Stimulated activated CD4-positive, alpha-beta T cell treated with anti-CD3 and anti-CD28 coated beads, Interleukin-15, amount 100 ng/mL, for 1 hour (primary cell): ENCODE data around the gene LHX2.
"Not testable (repeated sequence)": the region's sequence is repeated elsewhere in the genome, so short reads cannot be mapped to it uniquely, and the experiment has no call there.

Experiments used
- DNase-seq, 2 donors: peaks; one replicate each; pipeline ENCODE4 v3.0.0-alpha.2; 2020; ENCODE audit warnings: low read depth in 1 of 2, low spot score in 1 of 2

Gene LHX2, protein sequence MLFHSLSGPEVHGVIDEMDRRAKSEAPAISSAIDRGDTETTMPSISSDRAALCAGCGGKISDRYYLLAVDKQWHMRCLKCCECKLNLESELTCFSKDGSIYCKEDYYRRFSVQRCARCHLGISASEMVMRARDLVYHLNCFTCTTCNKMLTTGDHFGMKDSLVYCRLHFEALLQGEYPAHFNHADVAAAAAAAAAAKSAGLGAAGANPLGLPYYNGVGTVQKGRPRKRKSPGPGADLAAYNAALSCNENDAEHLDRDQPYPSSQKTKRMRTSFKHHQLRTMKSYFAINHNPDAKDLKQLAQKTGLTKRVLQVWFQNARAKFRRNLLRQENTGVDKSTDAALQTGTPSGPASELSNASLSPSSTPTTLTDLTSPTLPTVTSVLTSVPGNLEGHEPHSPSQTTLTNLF

DNA sequence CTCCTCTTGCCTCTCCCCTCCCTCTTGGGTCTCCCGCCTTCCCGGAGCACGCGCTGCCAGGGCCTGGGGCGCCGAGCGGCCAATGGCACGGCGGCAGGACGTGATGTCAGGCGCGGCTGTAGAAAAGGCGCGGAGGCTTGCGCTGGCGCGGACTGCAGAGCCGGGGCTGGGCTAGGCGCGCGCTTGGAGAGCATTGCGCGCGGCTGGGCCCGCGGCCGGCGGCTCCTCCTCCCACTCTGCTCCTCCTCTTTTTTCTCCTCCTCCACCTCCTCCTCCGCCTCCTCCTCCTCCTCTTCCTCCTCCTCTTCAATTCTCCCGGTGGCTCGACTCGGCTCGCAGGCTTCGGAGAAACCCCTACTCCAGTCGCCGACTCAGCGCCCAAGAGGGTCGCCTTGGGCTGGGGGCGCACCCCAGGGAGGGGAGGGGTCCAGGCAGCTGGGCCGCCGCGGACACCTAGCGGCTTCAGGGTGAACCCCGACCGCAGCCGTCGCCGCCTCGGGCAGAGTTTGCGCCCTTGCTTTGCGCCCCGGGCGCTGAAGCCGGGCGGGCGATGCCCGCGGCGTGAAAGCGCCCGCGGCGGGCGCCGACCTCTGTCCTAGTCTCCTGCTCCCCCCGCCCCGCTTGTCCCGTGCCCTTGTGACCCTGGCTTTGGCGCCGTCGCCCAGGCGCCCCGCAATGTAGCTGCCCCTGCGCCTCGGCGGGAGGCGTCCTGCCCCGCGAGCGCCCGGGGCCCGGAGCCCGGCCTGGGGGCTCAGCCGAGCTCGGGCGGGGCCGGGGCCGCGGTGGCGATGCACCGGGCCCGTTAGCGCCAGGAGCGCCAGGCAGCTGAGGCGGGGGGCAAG, at the start of gene LHX2:
Gene LHX2, plus strand, starts transcription at position 309 of the 842 bp plus-strand sequence. CDS start 581 bp downstream, outside the sequence.
- DNase-seq, result no peak

DNA sequence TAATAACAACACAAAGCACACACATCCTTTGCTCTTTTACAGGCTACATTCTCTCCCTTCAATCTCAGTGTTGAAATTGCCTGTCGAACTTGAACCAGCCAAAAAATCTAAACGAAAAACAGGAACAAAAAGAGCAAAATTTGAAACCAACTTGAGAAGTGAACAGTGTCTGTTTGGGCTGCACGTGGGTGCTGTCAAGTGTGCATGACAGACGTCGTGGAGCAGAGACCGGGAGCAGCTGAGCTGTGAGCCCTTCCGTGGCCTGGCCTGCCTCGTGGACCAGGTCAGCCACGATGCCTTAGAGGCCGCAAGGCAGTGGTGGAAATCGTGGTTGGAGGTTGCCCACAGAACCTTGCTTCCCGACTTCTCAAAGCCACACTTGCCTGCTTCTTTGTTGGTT, 46.8 kb upstream of the LHX2 start:
- DNase-seq, result no peak

DNA sequence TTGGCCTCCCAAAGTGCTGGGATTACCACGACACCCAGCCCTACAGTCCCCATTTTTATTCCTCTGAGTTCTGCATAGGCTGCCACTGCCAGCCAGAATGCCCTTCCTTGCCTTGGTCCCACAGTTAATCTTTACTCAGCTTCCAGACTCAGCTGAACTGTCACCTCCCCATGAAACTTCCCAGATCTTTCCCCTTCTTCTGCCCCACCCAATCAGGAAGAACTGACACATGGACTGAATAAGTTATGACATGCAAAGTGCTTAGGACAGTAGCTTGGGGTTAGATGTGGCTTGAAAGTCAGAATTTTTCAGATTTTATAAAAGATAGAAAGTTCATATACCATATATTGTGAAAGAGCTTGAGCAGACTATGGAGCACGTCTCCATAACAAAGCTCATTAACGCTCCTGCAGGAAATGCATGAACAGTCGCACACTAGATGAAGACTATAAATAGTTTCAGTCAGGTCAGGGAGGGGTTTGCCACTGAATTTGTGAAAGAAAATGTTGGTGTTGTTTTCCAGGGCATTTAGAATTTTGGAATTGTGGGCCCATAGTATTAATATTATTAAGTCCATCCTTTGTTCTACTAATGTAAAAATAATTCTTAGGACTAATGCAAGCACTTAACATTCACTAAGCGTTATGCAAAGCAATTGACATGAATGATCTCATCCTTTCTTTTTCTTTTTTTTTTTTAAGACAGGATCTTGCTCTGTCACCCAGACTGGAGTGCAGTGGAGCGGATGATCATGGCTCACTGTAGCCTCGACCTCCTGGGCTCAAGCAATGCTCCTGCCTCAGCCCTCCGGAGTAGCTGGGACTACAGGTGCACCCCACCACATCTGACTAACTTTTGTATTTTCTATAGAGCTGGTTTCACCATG, 45.5 kb upstream of the LHX2 start:
- DNase-seq, result no peak

DNA sequence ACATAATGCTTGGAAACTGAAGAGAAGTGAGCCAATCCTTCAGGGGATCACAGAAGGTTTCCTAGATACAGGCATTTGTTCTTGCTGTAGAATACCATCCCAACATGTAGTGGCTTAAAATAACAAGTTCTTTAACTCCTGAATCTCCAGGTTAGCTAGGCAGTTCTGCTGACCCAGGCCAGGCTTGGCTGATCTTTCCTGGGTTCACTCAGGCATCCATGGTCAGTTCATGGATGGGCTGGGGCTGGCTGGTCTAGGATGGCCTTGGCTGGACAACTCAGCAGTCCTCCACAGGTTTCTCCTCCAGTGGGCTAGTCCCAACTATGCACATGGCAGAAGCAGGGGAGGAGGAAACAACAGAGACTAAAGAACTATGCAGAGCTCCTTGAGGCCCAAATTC, 44.2 kb upstream of the LHX2 start:
- no peak for DNase-seq

DNA sequence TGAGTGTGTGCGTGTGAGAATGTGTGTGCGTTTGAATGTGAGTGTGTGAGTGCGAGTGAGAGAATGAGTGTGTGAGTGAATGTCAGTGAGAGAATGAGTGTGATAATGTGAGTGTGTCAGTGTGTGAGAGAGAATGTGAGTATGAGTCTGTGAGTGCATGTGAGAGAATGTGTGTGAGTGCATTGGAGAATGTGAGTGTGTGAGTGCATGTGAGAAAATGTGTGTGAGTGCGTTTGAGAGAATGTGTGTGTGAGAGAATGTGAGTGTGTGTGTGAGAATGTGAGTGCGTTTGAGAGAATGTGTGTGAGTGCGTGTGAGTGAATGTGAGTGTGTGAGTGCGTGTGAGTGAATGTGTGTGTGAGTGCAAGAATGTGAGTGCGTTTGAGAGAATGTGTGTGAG, 39.0 kb upstream of the LHX2 start:
- no peak for DNase-seq

DNA sequence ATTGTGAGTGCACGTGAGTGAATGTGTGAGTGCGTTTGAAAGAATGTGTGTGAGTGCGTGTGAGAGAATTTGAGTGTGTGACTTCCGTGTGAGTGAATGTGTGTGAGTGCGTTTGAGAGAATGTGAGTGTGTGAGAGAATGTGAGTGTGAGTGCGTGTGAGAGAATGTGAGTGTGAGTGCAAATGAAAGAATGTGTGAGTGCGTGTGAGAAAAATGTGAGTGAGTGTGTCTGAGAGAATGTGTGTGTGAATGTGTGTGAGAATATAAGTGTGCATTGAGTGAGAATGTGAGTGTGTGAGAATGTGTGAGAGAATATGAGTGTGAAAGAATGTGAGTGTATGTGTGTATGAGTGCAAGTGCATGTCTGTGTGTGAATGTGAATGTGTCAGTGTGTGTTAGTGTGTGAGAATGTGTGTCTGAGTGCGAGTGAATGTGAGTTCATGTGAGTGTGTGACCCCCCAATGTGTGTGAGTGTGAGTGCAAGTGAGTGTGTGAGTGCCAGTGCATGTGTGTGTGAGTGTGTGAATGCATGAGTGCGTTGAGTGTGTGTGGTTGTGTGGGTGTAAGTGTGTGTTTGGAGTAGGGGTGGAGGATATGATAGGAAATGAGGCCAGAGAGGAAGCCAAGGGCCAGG, 37.9 kb upstream of the LHX2 start:
- DNase-seq, result no peak

DNA sequence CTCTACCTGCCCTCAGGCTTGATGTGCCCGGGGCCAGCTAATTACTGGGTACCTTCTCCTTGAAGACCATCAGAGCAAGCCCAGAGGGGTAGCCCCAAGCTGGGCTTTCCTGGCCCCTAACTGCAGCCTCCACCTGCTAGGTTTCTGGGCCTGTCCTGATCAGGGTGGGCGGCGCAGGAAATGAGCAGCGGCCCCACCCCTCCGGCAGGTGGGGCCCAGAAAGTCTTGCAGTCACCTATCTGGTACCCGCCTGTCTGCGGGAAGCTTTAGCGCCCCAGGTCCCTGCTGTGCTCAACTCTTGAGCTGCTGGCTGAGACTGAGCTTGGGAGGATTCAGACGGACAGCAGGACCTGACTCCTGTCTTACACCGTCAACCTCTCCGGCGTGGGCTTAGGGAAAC, 37.1 kb upstream of the LHX2 start:
- DNase-seq, result no peak

DNA sequence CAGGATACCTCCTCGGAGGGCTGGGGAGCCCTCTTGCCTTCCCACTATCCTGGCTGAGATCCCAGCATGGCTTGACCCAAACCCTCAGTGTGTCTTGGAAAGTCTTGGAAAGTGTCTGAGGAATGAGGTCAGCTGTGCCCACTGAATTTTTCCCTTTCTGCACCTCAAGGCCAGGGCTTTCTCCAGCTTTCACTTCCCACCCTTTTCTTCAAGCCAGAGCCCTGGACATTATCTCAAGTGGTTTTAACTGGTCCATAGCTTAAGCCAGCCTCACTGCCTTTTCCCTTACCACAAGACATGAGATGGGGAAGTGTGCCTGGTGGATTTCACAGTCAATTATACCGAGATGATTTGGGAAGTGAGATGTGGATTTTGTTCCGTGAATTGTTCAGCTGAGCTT, 35.7 kb upstream of the LHX2 start:
- DNase-seq, result no peak

DNA sequence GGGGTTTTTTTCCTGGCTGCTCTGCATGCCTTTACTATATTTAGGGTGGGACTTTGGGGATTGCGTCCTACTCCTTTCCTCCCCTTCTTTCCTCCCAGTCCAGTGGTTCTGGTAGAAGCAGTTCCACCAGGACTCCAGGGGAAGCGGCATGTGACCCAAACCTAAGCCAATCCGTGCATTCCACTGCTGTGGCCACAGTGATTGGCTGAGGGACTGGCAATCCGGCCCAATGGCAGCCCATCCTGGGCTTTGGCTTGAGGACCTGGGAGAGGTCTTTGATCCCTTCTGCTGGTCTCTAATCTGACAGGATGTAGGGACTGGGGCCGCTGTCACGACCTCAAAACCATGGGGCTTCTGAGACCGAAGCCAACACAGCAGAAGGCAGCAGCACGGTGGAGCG, 35.0 kb upstream of the LHX2 start:
- DNase-seq, result not testable (repeated sequence)

DNA sequence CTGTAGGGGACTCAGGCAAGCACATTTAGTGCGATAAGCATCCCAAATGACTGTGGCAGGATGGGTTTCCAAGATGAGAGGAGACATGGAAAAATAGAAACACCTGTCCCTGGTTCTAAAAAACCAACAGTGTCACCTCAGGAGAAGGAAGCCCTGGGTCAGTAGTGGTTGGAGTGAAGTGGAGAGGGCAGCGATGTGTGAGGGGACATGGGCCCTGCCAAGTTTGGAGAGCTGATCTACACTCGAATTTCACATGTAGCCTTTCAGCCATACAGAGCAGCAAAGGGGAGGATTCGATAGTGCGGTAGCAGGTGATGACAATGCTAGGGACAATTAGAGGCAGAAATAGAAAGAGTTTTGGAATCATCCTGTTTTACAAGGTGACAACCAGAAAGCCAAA, 32.6 kb upstream of the LHX2 start:
- DNase-seq, result no peak

DNA sequence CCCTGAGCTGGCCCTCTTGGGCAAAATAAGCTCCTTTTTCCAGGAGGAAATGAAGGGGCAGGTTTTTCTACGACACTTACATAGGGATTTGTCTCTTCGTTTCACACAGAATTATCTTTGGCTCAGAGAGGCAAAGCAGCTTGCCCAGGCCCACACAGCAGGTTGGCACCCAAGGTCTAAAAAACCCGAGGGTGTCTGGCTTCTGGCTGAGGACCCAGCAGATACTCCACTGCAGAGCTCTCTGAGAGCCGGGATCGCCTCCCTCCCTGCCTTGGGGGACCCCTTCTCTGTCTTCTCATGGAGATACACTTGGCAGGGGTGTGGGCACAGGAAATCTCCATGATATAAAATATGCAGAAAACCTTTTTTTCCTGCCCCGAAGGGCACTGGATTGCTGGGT, 29.0 kb upstream of the LHX2 start:
- no peak for DNase-seq

DNA sequence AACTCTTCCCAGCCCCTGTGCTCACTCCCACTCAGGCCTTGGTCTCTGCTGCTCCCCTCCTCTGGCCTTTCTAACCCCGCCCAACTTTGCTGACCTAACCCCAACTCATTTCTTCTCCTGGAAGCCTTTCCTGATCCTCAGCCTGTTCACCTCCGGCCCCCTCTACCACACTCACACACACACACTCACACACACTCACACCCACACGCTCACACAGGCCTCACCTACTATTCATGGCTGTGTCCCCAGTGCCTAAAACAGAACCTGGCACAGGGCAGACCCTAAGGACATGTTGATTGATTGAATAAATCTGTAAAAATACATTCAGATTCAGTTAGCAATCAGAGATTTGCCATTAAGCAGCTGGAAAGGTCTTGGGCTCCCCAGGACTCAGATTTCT, 28.5 kb upstream of the LHX2 start:
- DNase-seq, result no peak

DNA sequence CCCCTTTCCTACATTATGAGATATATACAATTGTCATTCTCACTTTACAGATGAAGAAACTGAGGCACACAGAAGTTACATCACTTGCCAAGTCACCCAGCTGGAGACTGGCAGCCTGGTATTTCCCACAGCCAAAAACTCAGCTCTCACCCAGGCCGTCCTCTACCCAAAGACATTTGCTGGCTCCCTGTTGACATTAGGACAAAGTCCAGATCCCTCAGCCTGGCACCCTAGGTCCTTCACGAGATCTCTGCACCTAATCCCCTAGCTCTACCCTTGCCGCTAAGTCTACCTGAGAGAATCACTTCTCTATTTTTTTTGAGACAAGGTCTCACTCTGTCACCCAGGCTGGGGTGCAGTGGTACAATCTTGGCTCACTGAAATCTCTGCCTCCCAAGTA, 26.8 kb upstream of the LHX2 start:
- no peak for DNase-seq

DNA sequence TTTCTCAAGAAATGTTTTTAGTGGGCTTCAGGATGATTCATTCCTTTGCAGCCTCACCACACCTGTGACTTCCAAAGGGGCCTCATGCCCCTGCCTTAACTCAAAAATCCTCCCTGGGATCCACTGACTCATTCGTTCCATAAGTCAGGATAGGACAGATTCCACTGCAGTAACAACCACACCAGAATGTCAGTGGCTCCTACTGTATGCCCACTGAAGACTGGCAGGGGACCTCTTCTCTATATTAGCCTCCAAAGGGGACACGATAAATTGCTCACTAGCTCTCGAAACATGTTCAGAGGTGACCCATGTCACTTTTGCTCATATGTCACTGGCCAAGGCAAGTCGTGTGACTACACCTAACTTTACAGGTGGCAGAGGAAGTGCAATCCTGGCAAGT, 25.7 kb upstream of the LHX2 start:
- no peak for DNase-seq

DNA sequence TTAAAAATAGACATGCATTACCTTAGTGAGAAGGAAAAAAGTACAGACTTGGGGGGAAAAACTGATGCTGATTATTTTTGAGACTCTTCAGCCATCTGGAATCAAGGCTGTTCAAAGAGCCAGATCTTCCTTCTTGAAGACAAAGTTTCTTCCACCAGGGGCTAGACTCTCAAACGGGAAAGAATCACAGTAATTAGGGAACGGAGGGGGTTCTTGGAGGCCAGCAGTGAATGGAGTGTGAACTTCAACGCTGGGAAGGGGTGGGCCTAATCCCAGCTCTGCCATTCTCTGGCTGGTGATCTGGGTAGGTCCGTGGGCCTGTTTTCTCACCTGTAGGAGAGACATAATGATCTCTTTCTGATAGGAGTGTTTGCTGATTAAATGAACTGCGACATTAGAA, 21.1 kb upstream of the LHX2 start:
- DNase-seq, result no peak

DNA sequence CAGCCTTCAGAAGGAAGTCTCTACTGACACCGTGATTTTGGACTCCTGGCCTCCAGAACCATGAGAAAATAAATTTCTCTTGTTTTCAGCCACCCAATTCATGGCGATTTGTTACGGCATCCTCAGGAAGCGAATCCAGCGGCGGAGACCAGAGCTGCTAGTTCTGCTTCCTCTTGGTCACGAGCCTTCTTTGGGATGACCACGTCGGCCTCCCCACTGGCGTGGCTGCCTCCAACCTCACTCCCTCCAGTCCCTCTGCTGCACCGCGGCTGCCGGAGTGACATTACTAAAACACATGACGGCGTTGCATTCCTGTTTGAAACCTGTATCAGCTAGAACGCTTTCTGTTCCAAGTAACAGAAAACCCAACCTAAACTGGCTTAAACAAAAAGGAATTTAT, 18.9 kb upstream of the LHX2 start:
- DNase-seq, result not testable (repeated sequence)

DNA sequence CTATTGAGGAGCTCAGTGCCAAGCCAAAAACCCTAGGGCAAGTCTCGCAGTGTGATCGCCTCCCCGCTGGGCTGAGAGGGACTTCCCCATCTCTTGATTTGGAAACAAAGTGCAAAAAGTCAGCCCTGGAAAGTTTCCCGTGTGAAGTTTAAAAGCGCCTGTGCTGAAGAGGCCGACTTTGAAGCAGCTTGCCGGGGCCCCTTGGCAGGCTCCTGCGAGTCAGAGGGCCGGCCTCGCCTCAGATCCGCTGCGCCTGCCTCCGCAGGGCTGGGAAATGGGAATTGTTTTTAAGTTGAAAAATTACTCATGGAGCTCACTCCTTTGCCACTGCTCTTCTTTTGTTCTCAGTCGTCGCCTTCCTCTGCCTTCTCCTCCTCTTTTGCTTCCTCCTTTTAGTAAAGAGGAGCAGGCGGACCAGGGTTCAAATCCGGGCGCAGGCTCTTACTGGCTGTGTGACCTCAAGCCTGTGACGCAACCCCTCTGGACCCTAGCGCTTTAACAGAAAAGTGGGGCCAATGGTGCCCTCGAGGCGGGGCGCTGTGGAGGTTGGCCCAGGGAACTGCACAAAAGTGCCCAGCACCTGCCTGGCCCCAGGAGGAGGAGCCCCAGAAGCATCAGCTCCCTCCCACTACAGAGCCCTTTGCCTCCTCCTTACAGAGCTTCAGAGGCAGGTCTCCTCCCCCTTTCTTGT, 14.7 kb upstream of the LHX2 start:
- no peak for DNase-seq

DNA sequence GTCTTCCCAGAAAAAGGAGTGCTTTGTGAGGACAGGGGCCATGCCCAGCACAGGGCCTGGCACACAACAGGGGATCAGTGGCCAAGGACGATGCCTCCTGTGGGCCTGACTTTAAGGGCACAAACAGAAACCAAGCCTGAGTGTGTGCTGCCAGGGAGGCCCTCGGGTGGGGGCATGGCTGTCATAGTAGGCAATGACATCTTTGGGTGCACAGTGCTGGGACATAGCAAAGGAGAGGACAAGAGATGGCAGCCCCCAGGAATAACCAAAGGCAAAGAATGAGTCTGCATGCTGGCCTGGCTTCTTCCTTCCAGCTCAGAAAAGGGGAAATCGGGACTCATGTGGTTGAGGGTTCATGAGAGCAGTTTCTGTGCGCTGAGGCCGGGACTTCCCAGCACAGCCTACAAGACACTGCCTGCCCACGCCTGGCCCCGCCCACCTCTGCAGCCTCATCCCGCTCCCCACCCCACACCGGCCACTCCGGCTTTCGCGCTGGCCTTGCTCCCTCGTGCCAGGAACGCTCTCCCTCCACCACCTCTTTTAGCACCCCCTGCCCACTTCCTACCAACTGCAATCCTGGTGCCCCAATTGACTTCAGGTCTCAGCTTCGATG, 13.8 kb upstream of the LHX2 start:
- DNase-seq, result no peak

DNA sequence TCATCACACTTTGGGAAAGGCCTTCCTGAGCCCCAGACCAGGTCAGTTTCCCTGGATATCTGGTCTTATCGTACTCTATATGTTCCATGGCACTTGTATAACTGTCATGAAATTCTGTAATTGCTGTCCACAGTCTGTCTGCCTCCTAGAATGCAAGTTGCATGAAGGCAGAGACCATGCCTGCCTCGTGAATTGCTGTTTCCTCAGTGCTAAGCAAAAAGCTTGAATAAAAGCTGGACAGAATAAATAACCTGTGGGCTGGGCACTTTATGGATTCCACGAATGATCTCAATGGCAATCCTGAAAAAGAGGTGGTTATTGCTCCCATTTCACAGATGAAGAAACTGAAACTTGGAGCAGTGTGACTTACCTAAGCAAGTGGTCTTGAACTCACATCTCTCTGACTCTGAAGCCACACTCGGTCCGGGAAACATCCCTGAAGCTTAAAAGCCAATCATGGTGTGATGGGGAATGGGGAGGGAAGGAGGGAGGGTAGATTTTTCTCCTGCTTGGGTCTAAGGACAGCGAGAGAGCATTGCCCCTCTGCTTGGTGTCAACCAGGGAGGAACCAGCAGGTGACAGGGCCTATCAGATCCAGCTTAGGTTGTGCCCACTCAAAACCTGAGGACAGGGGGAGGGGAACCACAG, 13.2 kb upstream of the LHX2 start:
- DNase-seq, result no peak
